Esophagus squamous epithelium (tissue), 5 donors: ENCODE measurements around the gene UBE2D1. TPM values are rescaled to one million over a fixed set of nuclear protein-coding genes. Genes with fewer than 3 reads are reported as not detected.

Experiments used
- DNase-seq: peaks from one replicate; lab custom pipeline; 2025; lab: John Stamatoyannopoulos, UW
- H3K27ac ChIP-seq, 4 donors: fragments of 200-600 bp; sonication (generic); one replicate each; pipeline ENCODE4 v1.5.1; 2016 to 2019; ENCODE audit warnings: mild to moderate bottlenecking in 1 of 4
- H3K27me3 ChIP-seq, 4 donors: fragments of 200-600 bp; sonication (generic); 1 replicate in 3 of 4; 2 replicates in 1 of 4; pipeline versions ENCODE4 v1.5.1 to v1.6.0; 2017 to 2021; ENCODE audit warnings: antibody characterized with exemption in 1 of 4
- H3K36me3 ChIP-seq, 3 donors: fragments of 200-600 bp; sonication (generic); one replicate each; pipeline ENCODE4 v1.5.1; 2016 to 2019
- H3K4me1 ChIP-seq, 3 donors: fragments of 200-600 bp; sonication (generic); one replicate each; pipeline ENCODE4 v1.5.1; 2017 to 2019
- H3K4me3 ChIP-seq, 4 donors: fragments of 200-600 bp; sonication (generic); 1 replicate in 3 of 4; 2 replicates in 1 of 4; pipeline ENCODE4 v1.5.1; 2016 to 2019; ENCODE audit warnings: mild to moderate bottlenecking in 2 of 4, moderate library complexity in 1 of 4
- H3K9me3 ChIP-seq, 3 donors: fragments of 200-600 bp; sonication (generic); one replicate each; pipeline ENCODE4 v1.5.1; 2016 to 2019
- POLR2A ChIP-seq, 4 donors: fragments of 450-650 bp; IDR thresholded peaks; one replicate each; pipeline ENCODE4 v1.6.1; 2017; ENCODE audit warnings: antibody characterized with exemption in 4 of 4, mild to moderate bottlenecking in 4 of 4, moderate library complexity in 3 of 4
- WGBS, 2 donors: methylation state at CpG; one replicate each; pipeline ENCODE4 v1.1.5; 2018; 5-methylcytosine and 5-hydroxymethylcytosine counted together
- intact Hi-C: fragments of 100-400 bp; cut with DNase I; formaldehyde crosslinking; loops from one replicate; pipeline ENCODE4 v1.15.0; 2022
- total RNA-seq, 4 donors: library from RNA; depleted of rRNA; stranded (reverse); fragments of >200 nt; gene quantifications; one replicate each; pipeline ENCODE4 v1.1.0, GENCODE V29; 2016
- TF ChIP-seq, protein P1 (sequence below), 6 experiments: fragments of 450-650 bp in 4 of 6; fragments of 200-600 bp in 2 of 6; sonication (generic) in 2 of 6; IDR thresholded peaks; one replicate each; pipeline ENCODE4 v1.5.1; 2016 to 2019; ENCODE audit warnings: antibody characterized with exemption in 6 of 6, mild to moderate bottlenecking in 4 of 6, moderate library complexity in 4 of 6
- donor health status: DM: yes; HTN: yes; CAD: no.

UBE2D1 gene
- total RNA-seq, 4 donors from 2014 or later: 12.2 to 14.9 (median 13.9) TPM

DNA sequence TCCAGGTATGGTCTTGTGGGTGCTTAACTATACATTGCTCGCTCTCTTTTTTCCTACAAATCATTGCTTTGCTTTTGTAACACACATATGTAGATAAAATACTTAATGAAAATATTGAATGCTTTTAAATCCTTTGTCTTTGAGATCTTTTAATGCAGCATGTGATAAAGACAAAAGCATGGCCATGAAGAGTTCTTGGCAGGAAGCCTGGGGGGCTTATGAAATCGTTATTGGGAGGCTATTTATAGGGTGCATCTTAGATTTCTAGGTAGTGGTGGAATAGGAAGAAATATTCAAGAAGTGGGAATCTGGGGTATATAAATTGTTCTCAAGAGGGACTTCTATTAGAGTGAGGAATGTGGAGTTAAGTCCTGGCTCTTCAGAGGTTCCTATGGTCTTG is 21.9 kb downstream of the UBE2D1 start:
- Histone ChIP-seq H3K27ac (no peak overlapping the region), H3K4me1 (peaks cover 0 to 12% (median 2%) of the 10 kb centered on the region in 3 donors), H3K27me3 (no peaks in the 10 kb centered on the region), H3K4me3 (no peak overlapping the region), H3K9me3 (no peaks in the 10 kb centered on the region), H3K36me3 (peaks cover 0 to 4% (median 0%) of the 10 kb centered on the region in 3 donors)
- no peak for DNase-seq
- intact Hi-C loops: no loop called here
- 47 to 50% methylated on average over 2 of the region's 2 CpGs for WGBS, 2 donors
- no peak for TF ChIP-seq POLR2A (IDR thresholded peaks at IDR 0.05)
- TF ChIP-seq, protein P1, sequence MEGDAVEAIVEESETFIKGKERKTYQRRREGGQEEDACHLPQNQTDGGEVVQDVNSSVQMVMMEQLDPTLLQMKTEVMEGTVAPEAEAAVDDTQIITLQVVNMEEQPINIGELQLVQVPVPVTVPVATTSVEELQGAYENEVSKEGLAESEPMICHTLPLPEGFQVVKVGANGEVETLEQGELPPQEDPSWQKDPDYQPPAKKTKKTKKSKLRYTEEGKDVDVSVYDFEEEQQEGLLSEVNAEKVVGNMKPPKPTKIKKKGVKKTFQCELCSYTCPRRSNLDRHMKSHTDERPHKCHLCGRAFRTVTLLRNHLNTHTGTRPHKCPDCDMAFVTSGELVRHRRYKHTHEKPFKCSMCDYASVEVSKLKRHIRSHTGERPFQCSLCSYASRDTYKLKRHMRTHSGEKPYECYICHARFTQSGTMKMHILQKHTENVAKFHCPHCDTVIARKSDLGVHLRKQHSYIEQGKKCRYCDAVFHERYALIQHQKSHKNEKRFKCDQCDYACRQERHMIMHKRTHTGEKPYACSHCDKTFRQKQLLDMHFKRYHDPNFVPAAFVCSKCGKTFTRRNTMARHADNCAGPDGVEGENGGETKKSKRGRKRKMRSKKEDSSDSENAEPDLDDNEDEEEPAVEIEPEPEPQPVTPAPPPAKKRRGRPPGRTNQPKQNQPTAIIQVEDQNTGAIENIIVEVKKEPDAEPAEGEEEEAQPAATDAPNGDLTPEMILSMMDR (IDR thresholded peaks at IDR 0.05): no peak

DNA sequence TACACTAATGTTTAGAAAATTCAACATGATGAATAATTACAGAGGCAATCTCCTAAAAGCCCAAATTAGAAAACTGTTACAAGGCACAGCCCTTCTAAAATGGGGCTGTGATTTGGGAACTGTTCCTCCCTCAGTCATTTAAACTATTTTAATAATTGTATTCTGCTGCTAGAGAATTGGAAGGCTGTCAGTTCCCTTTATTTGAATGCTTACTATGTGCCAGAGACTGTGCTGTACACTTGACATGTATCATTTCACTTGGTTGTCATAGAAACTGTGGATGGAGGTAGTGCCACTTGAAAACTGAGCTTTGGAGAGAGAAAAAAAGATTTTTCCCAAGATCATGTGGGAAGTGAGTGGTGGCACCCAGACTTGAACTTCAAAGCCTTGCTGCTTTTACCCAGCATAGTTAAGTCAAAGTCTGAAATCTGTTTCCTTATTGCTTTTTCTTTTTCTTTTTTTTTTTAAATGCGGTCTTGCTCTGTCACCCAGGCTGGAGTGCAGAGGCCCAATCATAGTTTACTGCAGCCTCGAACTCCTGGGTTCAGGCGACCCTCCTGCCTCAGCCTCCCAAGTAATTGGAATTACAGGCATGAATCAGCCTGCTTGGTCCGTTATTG is 23.6 kb downstream of the UBE2D1 start:
- no peaks in the 10 kb centered on the region for H3K27me3 ChIP-seq
- no peak overlapping the region for H3K27ac ChIP-seq
- WGBS, 2 donors: 86 to 95% methylated on average over 4 of the region's 4 CpGs
- DNase-seq: no peak
- H3K9me3 ChIP-seq: no peaks in the 10 kb centered on the region
- peaks cover 0 to 12% (median 2%) of the 10 kb centered on the region in 3 donors for H3K4me1 ChIP-seq
- no peak overlapping the region for H3K4me3 ChIP-seq
- intact Hi-C loops: no loop called here
- peaks cover 0 to 13% (median 0%) of the 10 kb centered on the region in 3 donors for H3K36me3 ChIP-seq
- TF ChIP-seq, protein P1 (IDR thresholded peaks at IDR 0.05): no peak
- no peak for TF ChIP-seq POLR2A (IDR thresholded peaks at IDR 0.05)

DNA sequence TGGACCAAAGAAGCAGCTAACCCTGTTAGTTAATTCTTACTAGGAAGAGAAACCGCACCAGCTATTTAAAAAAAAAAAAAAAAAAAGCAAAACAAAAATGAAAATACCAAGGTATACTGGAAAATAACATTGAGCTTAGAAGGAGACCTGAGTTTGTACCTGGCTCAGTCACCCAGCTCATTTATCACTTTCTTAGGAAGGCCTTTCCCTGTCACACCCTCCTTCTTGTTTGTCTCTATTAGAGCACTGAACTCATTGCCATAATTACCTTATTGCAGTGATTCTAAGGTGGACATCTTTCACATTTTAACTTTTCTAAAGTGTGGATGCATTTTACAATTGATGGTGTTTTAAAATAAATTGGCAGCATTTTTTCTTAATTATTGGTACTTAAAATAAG is 24.1 kb downstream of the UBE2D1 start:
- intact Hi-C loops: no loop called here
- no peaks in the 10 kb centered on the region for H3K9me3 ChIP-seq
- H3K36me3 ChIP-seq: peaks cover 0 to 19% (median 0%) of the 10 kb centered on the region in 3 donors
- no peak overlapping the region for H3K27ac ChIP-seq
- DNase-seq: no peak
- no peak for TF ChIP-seq POLR2A (IDR thresholded peaks at IDR 0.05)
- TF ChIP-seq, protein P1 (IDR thresholded peaks at IDR 0.05): no peak
- H3K4me3 ChIP-seq: no peak overlapping the region
- H3K27me3 ChIP-seq: no peaks in the 10 kb centered on the region
- H3K4me1 ChIP-seq: peaks cover 0 to 12% (median 2%) of the 10 kb centered on the region in 3 donors
- 85 to 90% methylated on average over 1 of the region's 1 CpG for WGBS, 2 donors

DNA sequence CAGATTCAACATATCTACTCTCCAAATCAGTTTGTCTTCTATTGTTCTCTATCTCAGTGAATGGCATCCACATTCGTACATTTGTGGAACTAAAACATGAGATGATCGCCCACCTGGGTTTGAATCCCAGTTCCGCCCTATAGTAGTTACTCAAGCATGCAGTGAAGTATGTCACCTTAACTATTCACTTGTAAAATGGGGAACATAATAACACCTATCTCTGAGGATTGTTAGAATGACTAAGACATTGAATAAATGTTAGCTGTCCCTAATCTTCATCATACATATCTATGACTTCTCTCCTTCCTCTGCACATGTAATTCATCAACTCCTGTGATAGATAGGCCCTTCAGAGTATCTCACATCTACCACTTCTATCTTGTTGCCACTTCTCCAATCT is 24.7 kb downstream of the UBE2D1 start:
- Histone ChIP-seq H3K27me3 (no peaks in the 10 kb centered on the region), H3K36me3 (peaks cover 0 to 24% (median 0%) of the 10 kb centered on the region in 3 donors), H3K27ac (no peak overlapping the region), H3K4me1 (peaks cover 0 to 12% (median 2%) of the 10 kb centered on the region in 3 donors), H3K9me3 (no peaks in the 10 kb centered on the region), H3K4me3 (no peak overlapping the region)
- 88 to 96% methylated on average over 3 of the region's 3 CpGs for WGBS, 2 donors
- TF ChIP-seq, protein P1 (IDR thresholded peaks at IDR 0.05): no peak
- no peak for TF ChIP-seq POLR2A (IDR thresholded peaks at IDR 0.05)
- no peak for DNase-seq
- intact Hi-C loops: no loop called here

DNA sequence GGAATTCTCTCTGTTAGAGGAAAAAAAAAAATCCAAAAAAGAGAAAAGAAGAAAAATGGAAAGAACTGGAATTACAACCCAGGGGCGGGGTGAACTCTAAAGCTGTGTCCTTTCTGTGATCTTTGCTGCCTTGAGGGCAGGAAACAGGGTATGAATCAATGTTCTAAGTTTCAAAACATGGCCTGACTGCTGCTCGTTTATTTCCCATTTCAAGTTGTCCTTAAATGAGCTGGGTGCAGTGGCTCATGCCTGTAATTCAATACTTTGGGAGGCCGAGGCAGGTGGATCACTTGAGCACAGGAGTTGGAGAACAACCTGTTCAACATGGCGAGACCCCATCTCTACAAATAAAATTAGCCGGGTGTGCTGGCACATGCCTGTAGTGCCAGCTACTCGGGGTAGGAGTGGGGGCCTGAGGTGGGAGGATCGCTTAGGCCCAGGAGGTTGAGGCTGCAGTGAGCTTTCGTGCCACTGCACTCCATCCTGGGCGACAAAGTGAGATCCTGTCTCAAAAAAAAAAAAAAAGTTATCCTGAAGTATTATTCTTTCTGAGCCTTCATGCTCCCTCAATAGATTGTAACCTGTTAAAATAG is 25.7 kb downstream of the UBE2D1 start:
- H3K36me3 ChIP-seq: peaks cover 0 to 33% (median 0%) of the 10 kb centered on the region in 3 donors
- no peaks in the 10 kb centered on the region for H3K27me3 ChIP-seq
- H3K9me3 ChIP-seq: no peaks in the 10 kb centered on the region
- WGBS, 2 donors: 73 to 77% methylated on average over 6 to 9 of the region's 9 CpGs
- H3K4me1 ChIP-seq: peaks cover 0 to 12% (median 2%) of the 10 kb centered on the region in 3 donors
- no peak overlapping the region for H3K27ac ChIP-seq
- TF ChIP-seq, protein P1 (IDR thresholded peaks at IDR 0.05): no peak
- TF ChIP-seq POLR2A (IDR thresholded peaks at IDR 0.05): no peak
- intact Hi-C loops: no loop called here
- H3K4me3 ChIP-seq: no peak overlapping the region
- DNase-seq: no peak
